NOMO-1 treated with dmso at 0.1 percent for 144 hours (cell line): Measurements from ENCODE around the gene SMIM23.

Experiments used
- DNase-seq: peaks from one replicate; lab custom pipeline; 2025; ENCODE audit not compliant: unreplicated experiment; lab: John Stamatoyannopoulos, UW

SMIM23 gene

GRCh38 chr5:171785517-171785916 is at the start of gene SMIM23:
SMIM23 (plus strand) TSS chr5:171785817; CDS start chr5:171785872, 55 bp downstream.
- DNase-seq: no peak

DNA sequence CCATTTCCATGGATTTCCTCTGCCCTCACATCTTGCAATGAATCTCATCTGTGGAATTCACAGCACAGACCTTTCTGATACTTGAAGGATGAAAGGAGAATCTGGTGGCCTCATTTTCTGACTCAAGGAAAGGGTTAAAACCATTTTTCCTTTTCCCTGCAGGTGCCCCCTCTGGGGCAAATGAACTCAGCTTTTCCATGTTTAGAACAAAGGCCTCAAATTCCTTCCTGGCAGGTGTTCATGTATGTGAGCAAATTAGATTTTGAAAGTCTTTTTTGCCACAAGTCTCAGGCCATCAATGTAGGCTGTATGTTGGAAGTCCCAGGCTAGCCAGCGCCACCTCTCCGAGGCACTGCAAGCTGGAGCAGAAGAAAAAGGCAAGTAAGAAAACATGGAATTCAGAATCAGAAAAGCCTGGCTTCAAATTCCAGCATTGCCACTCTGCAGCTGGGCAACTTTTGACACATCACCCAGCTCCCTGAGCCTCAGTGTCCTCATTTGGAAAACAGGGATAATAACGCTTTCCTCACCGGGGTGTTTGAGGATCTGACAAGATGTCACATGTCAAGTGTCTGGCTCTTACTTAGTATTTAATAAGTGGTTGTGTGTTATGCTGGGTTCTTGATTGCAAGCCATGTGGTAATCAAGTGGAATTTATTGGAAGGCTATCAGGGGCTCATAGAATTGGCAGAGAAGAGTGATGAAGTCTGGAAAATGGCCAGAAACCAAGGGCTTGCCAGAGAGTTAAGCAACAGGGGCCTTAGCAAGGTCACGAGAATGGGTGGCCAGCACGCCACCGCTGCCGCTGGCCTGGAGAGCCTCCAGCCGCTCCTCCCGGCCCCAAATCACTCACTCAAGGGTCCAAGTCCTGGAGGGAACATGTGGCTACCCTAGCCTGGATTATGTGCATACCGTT is 48.4 kb upstream of the SMIM23 start:
- no peak for DNase-seq

- no peak for DNase-seq
Measured at GRCh38 chr5:171738501-171738900, 47.1 kb upstream of the SMIM23 start.

GRCh38 chr5:171739271-171739670 is 46.3 kb upstream of the SMIM23 start:
- no peak for DNase-seq

GRCh38 chr5:171743436-171744076 is 42.1 kb upstream of the SMIM23 start:
- no peak for DNase-seq

- DNase-seq: no peak
Measured at GRCh38 chr5:171744264-171744663, 41.4 kb upstream of the SMIM23 start.

GRCh38 chr5:171744882-171745281 is 40.7 kb upstream of the SMIM23 start:
- no peak for DNase-seq

GRCh38 chr5:171745602-171746001 is 40.0 kb upstream of the SMIM23 start:
- no peak for DNase-seq

GRCh38 chr5:171747061-171747859 is 38.4 kb upstream of the SMIM23 start:
- DNase-seq: no peak

DNA sequence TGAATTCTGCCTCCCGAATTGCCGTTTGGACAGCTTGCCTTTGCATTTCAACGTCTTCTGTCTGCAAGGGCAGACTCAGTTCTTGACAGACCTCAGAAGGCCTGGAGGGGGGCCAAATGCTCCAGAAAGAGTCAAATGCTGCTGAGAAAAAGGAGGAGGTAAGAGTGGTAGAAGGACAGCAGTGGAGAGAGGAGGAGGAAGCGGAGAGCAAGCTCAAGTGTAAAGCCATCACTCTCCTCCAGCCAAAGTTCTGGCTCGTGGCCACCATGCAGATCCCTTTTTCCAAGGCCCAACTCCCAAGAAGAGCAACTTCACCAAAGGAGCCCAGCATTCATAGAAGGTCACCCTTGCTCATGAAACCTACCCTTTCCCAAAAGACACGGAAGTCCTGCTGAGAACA is 36.9 kb upstream of the SMIM23 start:
- no peak for DNase-seq

GRCh38 chr5:171749365-171749764 is 36.3 kb upstream of the SMIM23 start:
- no peak for DNase-seq

- no peak for DNase-seq
Measured at GRCh38 chr5:171750311-171750788, 35.3 kb upstream of the SMIM23 start.

GRCh38 chr5:171755354-171755821 is 30.2 kb upstream of the SMIM23 start:
- DNase-seq: no peak

DNA sequence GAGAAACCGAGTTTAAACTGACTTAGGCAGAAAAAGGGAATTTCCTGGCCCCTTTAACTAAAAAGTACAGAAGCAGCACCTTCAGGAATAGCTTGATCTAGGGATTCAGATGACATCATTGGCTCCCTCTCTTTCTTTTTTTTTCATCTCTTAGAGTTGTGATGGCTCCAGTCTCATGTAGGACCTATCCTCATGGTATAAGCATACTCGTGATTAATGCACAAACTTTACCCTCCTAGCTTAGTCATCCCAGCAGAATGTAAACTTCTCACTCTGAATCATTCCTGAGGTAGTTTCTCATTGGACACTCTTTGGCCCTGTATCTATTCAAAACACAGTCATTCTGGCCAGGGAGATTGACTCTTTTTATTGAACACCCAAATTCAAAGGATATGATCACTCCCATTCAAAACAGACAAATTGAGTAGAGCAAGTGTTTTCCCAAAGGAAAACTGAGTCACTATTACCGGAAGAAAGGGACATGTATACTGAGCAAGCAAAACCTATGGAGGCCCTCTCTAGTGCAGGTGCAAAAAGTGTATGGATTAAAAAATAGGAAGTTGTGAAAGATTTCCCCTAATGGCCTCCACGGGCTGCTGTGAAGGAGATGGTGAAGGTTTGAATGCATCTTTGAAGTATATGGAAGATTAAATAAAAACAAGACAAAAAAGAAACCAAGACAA is 27.6 kb upstream of the SMIM23 start:
- DNase-seq: no peak

GRCh38 chr5:171759777-171760176 is 25.8 kb upstream of the SMIM23 start:
- DNase-seq: no peak

DNA sequence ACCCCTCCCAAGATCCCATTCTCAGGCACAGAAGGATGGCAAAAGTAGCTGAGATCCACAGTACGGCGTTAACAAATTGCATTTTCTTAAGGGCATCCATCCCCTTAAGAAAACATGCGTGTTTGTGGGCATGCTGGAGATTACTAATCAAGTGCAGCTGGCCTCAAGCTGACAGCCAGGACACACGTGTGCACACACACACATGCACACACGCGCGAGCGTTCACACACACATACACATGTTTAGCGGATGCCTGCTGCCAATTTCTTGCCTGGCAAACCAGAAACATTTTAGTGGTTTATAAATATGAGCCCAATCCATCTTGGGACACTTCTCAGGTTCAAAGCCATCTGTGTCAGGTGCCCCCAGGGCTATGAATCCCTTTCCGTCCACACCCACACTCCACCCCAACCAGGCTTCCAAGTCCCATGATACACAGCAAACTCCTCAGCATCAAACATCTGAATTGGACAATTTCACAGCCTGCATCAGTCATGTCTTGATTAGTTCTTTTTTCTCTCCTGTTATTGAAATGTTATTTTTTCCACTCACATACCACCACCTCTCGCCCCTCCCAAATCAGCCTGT is 23.5 kb upstream of the SMIM23 start:
- no peak for DNase-seq

GRCh38 chr5:171762903-171763302 is 22.7 kb upstream of the SMIM23 start:
- DNase-seq: no peak

DNA sequence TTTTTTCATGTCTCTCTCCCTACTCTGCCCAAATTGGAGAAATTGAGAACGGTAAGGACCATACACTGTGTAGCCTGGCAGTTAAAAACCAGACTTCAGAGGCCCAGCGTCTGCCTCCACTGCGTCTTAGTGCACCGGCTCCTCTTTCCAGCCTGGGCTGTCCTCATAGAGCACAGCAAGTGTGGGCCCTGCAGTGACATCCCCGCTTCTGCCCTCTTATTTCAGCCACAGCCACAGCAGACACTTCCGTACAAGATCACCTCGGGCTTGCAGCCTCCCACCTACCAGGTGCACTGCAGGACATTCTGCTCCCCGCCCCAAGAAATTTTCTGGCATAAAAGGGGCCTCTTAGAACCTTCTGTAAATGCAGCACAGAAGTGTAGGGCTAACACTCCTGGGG is 21.4 kb upstream of the SMIM23 start:
- DNase-seq: no peak

- DNase-seq: no peak
Measured at GRCh38 chr5:171766875-171767274, 18.7 kb upstream of the SMIM23 start.

- no peak for DNase-seq
Measured at GRCh38 chr5:171770153-171770552, 15.5 kb upstream of the SMIM23 start.
